ENCODE results near the gene BRD3.

DNA sequence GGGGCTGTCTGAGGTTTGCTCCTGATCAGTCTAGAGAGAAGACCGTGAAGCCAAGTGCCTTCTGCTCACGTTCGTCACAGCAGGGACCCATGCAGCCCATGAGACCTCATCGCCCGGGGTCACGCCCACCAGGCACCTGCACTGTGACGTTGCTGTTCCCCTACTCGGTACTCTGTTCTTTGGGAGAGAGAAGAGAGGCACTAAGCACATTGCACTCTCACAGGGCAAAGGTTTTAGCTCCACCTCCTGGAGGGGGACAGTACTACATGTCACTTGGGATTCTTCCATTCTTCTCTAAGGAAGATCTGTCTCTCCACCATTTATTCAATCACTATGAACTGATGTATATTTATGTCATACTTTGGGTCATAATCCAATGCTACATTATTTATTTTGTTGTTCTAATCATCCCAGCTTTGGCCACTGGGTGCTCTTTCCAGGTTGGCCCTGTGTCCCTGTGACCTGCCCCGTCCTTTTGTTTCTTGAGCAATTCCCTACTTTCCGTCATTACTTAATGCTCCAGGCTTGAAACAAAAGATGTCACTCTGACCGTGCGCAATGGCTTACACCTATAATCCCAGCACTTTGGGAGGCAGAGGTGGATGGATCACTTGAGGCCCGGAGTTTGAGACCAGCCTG is 31.4 kb upstream of the BRD3 start:
- TF ChIP-seq CTCF (optimal IDR thresholded peaks at IDR 0.05 in 1 of 3, IDR thresholded peaks at IDR 0.05 in 1 of 3, conservative IDR thresholded peaks at IDR 0.05 in 1 of 3; ENCODE audit: extremely low read depth in 1 of 3, insufficient read depth in 2 of 3, low read length in 3 of 3) (peak; percentile 88 to 90 (median 89)), EZH2 (IDR thresholded peaks at IDR 0.05; ENCODE audit: low read length) (no peak)
